HepG2 (cell line): Measurements from ENCODE around the gene NEDD4L. TPM values are rescaled to one million over a fixed set of nuclear protein-coding genes. Genes with fewer than 3 reads are reported as not detected.

Experiments
- AGO2 ChIP-seq: fragments of 200-400 bp; formaldehyde crosslinking; optimal IDR thresholded peaks from 2 replicates; pipeline ENCODE3; 2017; ENCODE audit warnings: mild to moderate bottlenecking, low read depth, low read length, moderate library complexity
- ETV5 ChIP-seq: IDR thresholded peaks from 2 replicates; pipeline ENCODE4 v1.6.1; 2018; ENCODE audit warnings: missing biosample characterization, missing genetic modification reagents, inconsistent platforms, borderline replicate concordance
- GFI1 ChIP-seq: sonication (generic); formaldehyde crosslinking; IDR thresholded peaks from 2 replicates; pipeline ENCODE4 v1.5.0; 2020; ENCODE audit warnings: missing genetic modification reagents, mild to moderate bottlenecking, borderline replicate concordance
- MEF2D ChIP-seq: sonication (generic); formaldehyde crosslinking; IDR thresholded peaks from 2 replicates; pipeline ENCODE4 v1.5.1; 2020; ENCODE audit warnings: mild to moderate bottlenecking, missing genetic modification reagents
- NFKBIZ ChIP-seq: IDR thresholded peaks from 2 replicates; pipeline ENCODE4 v1.6.1; 2018; ENCODE audit warnings: missing genetic modification reagents, missing compliant biosample characterization
- REL ChIP-seq: sonication (generic); formaldehyde crosslinking; conservative IDR thresholded peaks from 2 replicates; pipeline ENCODE4 v1.8.0; 2022; ENCODE audit warnings: mild to moderate bottlenecking, missing genetic modification reagents, moderate library complexity
- SIX1 ChIP-seq: sonication (generic); formaldehyde crosslinking; IDR thresholded peaks from 2 replicates; pipeline ENCODE4 v1.4.0; 2020; ENCODE audit warnings: missing genetic modification reagents, borderline replicate concordance
- ZBTB42 ChIP-seq: sonication (generic); formaldehyde crosslinking; IDR thresholded peaks from 2 replicates; pipeline ENCODE4 v1.5.0; 2020; ENCODE audit warnings: mild to moderate bottlenecking, missing genetic modification reagents
- ZNF225 ChIP-seq: sonication (generic); formaldehyde crosslinking; IDR thresholded peaks from 2 replicates; pipeline ENCODE4 v1.4.0; 2020; ENCODE audit warnings: mild to moderate bottlenecking, missing genetic modification reagents
- ZNF446 ChIP-seq: sonication (generic); formaldehyde crosslinking; IDR thresholded peaks from 2 replicates; pipeline ENCODE4 v1.5.0; 2020; ENCODE audit warnings: mild to moderate bottlenecking, missing genetic modification reagents
- ZNF564 ChIP-seq: sonication (generic); formaldehyde crosslinking; IDR thresholded peaks from 2 replicates; pipeline ENCODE4 v1.8.1; 2023; ENCODE audit warnings: mild to moderate bottlenecking, missing genetic modification reagents
- ZNF724P ChIP-seq: sonication (generic); formaldehyde crosslinking; IDR thresholded peaks from 2 replicates; pipeline ENCODE4 v1.8.0; 2022; ENCODE audit warnings: missing genetic modification reagents, borderline replicate concordance
- ZSCAN22 ChIP-seq: sonication (generic); formaldehyde crosslinking; IDR thresholded peaks from 2 replicates; pipeline ENCODE4 v1.4.0; 2020; ENCODE audit warnings: mild to moderate bottlenecking, missing genetic modification reagents
- polyA plus RNA-seq, 8 experiments: library from polyadenylated mRNA; depleted of rRNA in 3 of 8; stranded (reverse) in 7 of 8; unstranded in 1 of 8; fragments of >200 nt; fragmentation: Illumina TruSeq in 4 of 8; extraction: Trizol in 4 of 8; gene quantifications; 2 replicates each; pipeline versions ENCODE4 v1.2.1 to v1.2.3, GENCODE V29; 2011 to 2016; ENCODE audit warnings: low read depth in 4 of 8, missing spikeins in 1 of 8, mixed read lengths in 1 of 8; ENCODE audit not compliant: insufficient read depth in 1 of 8
- total RNA-seq, 5 experiments: library from RNA; depleted of rRNA; stranded (reverse); fragments of >200 nt; fragmentation: Illumina TruSeq; extraction: Trizol; gene quantifications; 2 replicates each; pipeline ENCODE4 v1.2.3, GENCODE V29; 2016; ENCODE audit warnings: low read depth in 1 of 5
- TF ChIP-seq, protein P1 (sequence below): sonication (generic); formaldehyde crosslinking; IDR thresholded peaks from 2 replicates; pipeline ENCODE4 v1.4.0; 2020; ENCODE audit warnings: low read depth, missing genetic modification reagents
- TF ChIP-seq, protein P2 (sequence below): sonication (generic); formaldehyde crosslinking; IDR thresholded peaks from 2 replicates; pipeline ENCODE4 v1.5.0; 2020; ENCODE audit warnings: mild to moderate bottlenecking, missing genetic modification reagents
- TF ChIP-seq, protein P3 (sequence below): sonication (generic); formaldehyde crosslinking; IDR thresholded peaks from 2 replicates; pipeline ENCODE4 v1.4.0; 2020; ENCODE audit warnings: mild to moderate bottlenecking, missing genetic modification reagents, borderline replicate concordance
- TF ChIP-seq, protein P4 (sequence below): sonication (generic); formaldehyde crosslinking; IDR thresholded peaks from 2 replicates; pipeline ENCODE4 v1.4.0; 2020; ENCODE audit warnings: missing genetic modification reagents, borderline replicate concordance

NEDD4L gene
- total and polyA plus RNA-seq, 2 of the 13 experiments (the other 11 are each of a cell fraction or from before 2014, with no cell fraction given) = 168 to 390 TPM

DNA sequence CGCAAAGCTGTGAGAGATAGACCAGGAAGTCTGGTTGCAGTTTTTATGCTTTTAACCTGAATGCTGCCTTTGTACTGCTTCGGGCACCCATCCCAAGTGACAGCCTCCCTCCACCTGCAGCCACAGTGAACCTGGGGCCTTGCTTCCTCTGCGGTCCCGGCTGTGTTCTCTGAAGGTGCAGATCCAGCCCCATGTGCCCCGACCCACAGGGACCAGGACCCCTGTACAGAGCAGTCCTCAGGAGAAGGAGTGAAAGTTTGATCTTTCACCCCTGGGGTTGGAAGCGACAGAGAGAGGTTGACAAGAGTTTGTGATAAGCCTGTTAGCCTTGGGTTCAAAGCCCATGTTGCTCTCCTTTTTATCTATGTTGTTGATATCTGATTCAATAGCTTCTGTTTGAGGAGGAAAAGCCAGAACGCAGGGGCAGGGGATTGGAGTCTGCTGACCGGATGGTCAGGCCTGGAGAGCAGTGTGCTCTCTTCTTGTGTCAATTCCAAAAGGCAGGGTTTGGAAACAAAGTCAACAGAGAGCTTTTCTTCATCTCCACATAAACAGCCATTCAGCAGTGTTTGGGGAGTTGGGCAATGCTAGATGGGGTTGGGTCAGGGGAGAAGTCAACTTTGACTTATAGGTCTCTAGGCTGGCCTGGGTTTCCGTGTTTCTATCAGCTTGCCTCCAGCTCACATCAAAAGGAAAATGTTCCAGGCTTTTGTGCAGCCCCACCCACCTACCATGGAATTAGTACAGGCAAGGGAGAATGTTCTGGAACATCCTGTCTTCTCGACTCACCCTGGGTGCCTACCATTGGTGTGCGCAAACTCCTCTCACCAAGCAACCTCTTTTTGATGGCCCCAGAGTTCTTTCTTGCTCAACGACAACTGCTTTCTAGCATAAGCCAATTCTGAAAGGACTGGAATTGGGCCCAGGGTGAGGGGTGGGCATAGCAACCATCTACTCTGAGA is 369.9 kb downstream of the NEDD4L start (continued):
- TF ChIP-seq, protein P1, sequence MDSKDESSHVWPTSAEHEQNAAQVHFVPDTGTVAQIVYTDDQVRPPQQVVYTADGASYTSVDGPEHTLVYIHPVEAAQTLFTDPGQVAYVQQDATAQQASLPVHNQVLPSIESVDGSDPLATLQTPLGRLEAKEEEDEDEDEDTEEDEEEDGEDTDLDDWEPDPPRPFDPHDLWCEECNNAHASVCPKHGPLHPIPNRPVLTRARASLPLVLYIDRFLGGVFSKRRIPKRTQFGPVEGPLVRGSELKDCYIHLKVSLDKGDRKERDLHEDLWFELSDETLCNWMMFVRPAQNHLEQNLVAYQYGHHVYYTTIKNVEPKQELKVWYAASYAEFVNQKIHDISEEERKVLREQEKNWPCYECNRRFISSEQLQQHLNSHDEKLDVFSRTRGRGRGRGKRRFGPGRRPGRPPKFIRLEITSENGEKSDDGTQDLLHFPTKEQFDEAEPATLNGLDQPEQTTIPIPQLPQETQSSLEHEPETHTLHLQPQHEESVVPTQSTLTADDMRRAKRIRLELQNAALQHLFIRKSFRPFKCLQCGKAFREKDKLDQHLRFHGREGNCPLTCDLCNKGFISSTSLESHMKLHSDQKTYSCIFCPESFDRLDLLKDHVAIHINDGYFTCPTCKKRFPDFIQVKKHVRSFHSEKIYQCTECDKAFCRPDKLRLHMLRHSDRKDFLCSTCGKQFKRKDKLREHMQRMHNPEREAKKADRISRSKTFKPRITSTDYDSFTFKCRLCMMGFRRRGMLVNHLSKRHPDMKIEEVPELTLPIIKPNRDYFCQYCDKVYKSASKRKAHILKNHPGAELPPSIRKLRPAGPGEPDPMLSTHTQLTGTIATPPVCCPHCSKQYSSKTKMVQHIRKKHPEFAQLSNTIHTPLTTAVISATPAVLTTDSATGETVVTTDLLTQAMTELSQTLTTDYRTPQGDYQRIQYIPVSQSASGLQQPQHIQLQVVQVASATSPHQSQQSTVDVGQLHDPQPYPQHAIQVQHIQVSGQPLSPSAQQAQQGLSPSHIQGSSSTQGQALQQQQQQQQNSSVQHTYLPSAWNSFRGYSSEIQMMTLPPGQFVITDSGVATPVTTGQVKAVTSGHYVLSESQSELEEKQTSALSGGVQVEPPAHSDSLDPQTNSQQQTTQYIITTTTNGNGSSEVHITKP (CRISPR knock-in tag) = peak; percentile 85
- TF ChIP-seq REL (CRISPR knock-in tag) (no peak), MEF2D (CRISPR knock-in tag) (peak; percentile 98), AGO2 (no peak), SIX1 (peak; percentile 93), ZNF225 (CRISPR knock-in tag) (no peak; the same call in 1 of the 2 replicates), ZNF724P (no peak), GFI1 (CRISPR knock-in tag) (peak; percentile 86), ZBTB42 (CRISPR knock-in tag) (0 out of 2 replicates have a peak, but pooled peaks have one; percentile 39), ZSCAN22 (peak; percentile 89), ZNF564 (CRISPR knock-in tag) (0 out of 2 replicates have a peak, but pooled peaks have one; percentile 36), ETV5 (CRISPR knock-in tag) (peak; percentile 100), NFKBIZ (CRISPR knock-in tag) (peak; percentile 97; the same call in 1 of the 2 replicates), ZNF446 (CRISPR knock-in tag) (no peak; the same call in 1 of the 2 replicates)
- TF ChIP-seq, protein P2, sequence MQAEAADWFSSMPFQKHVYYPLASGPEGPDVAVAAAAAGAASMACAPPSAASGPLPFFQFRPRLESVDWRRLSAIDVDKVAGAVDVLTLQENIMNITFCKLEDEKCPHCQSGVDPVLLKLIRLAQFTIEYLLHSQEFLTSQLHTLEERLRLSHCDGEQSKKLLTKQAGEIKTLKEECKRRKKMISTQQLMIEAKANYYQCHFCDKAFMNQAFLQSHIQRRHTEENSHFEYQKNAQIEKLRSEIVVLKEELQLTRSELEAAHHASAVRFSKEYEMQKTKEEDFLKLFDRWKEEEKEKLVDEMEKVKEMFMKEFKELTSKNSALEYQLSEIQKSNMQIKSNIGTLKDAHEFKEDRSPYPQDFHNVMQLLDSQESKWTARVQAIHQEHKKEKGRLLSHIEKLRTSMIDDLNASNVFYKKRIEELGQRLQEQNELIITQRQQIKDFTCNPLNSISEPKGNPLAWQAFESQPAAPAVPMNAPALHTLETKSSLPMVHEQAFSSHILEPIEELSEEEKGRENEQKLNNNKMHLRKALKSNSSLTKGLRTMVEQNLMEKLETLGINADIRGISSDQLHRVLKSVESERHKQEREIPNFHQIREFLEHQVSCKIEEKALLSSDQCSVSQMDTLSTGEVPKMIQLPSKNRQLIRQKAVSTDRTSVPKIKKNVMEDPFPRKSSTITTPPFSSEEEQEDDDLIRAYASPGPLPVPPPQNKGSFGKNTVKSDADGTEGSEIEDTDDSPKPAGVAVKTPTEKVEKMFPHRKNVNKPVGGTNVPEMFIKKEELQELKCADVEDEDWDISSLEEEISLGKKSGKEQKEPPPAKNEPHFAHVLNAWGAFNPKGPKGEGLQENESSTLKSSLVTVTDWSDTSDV (CRISPR knock-in tag) = no peak
- TF ChIP-seq, protein P3, sequence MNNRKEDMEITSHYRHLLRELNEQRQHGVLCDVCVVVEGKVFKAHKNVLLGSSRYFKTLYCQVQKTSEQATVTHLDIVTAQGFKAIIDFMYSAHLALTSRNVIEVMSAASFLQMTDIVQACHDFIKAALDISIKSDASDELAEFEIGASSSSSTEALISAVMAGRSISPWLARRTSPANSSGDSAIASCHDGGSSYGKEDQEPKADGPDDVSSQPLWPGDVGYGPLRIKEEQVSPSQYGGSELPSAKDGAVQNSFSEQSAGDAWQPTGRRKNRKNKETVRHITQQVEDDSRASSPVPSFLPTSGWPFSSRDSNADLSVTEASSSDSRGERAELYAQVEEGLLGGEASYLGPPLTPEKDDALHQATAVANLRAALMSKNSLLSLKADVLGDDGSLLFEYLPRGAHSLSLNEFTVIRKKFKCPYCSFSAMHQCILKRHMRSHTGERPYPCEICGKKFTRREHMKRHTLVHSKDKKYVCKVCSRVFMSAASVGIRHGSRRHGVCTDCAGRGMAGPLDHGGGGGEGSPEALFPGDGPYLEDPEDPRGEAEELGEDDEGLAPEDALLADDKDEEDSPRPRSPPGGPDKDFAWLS (CRISPR knock-in tag) = no peak
- TF ChIP-seq, protein P4, sequence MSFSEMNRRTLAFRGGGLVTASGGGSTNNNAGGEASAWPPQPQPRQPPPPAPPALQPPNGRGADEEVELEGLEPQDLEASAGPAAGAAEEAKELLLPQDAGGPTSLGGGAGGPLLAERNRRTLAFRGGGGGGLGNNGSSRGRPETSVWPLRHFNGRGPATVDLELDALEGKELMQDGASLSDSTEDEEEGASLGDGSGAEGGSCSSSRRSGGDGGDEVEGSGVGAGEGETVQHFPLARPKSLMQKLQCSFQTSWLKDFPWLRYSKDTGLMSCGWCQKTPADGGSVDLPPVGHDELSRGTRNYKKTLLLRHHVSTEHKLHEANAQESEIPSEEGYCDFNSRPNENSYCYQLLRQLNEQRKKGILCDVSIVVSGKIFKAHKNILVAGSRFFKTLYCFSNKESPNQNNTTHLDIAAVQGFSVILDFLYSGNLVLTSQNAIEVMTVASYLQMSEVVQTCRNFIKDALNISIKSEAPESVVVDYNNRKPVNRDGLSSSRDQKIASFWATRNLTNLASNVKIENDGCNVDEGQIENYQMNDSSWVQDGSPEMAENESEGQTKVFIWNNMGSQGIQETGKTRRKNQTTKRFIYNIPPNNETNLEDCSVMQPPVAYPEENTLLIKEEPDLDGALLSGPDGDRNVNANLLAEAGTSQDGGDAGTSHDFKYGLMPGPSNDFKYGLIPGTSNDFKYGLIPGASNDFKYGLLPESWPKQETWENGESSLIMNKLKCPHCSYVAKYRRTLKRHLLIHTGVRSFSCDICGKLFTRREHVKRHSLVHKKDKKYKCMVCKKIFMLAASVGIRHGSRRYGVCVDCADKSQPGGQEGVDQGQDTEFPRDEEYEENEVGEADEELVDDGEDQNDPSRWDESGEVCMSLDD (CRISPR knock-in tag) = peak; percentile 27; the same call in 1 of the 2 replicates
